NCI-H2029 treated with DMSO at 0.1 percent for 48 hours (cell line): ENCODE results near the gene CFAP77.
"Not testable (repeated sequence)": the region's sequence is repeated elsewhere in the genome, so short reads cannot be mapped to it uniquely, and the experiment has no call there.

Source experiments
- DNase-seq: peaks from one replicate; lab custom pipeline; 2025; lab: John Stamatoyannopoulos, UW

The CFAP77 gene

GRCh38 chr9:132409828-132410528, at the start of gene CFAP77:
Gene CFAP77 (plus strand): TSS chr9:132410211. CDS start chr9:132410272, 61 bp downstream.
- peak; percentile 41 for DNase-seq

- no peak for DNase-seq
These were observed 45.9 kb upstream of the CFAP77 start for GRCh38 chr9:132364068-132364467.

- no peak for DNase-seq
These were observed 44.0 kb upstream of the CFAP77 start for GRCh38 chr9:132365986-132366385.

- DNase-seq: no peak
These were observed 43.5 kb upstream of the CFAP77 start for GRCh38 chr9:132366481-132366880.

GRCh38 chr9:132367613-132368313, 42.2 kb upstream of the CFAP77 start:
- no peak for DNase-seq

- DNase-seq: no peak
These were observed 40.6 kb upstream of the CFAP77 start for GRCh38 chr9:132369421-132369820.

GRCh38 chr9:132370592-132370991, 39.4 kb upstream of the CFAP77 start:
- no peak for DNase-seq

- no peak for DNase-seq
These were observed 37.6 kb upstream of the CFAP77 start for GRCh38 chr9:132372177-132373095.

GRCh38 chr9:132377769-132378168, 32.2 kb upstream of the CFAP77 start:
- DNase-seq: not testable (repeated sequence)

- not testable (repeated sequence) for DNase-seq
These were observed 31.6 kb upstream of the CFAP77 start for GRCh38 chr9:132378416-132378815.

GRCh38 chr9:132381966-132382541, 28.0 kb upstream of the CFAP77 start:
- DNase-seq: no peak

GRCh38 chr9:132383462-132383883, 26.5 kb upstream of the CFAP77 start:
- DNase-seq: no peak

GRCh38 chr9:132384376-132384775, 25.6 kb upstream of the CFAP77 start:
- no peak for DNase-seq

- no peak for DNase-seq
These were observed 22.9 kb upstream of the CFAP77 start for GRCh38 chr9:132387133-132387532.

GRCh38 chr9:132390966-132391365, 19.0 kb upstream of the CFAP77 start:
- DNase-seq: no peak

- DNase-seq: no peak
These were observed 18.6 kb upstream of the CFAP77 start for GRCh38 chr9:132391449-132391848.

- no peak for DNase-seq
These were observed 14.5 kb upstream of the CFAP77 start for GRCh38 chr9:132395560-132395959.

GRCh38 chr9:132401824-132402223, 8.2 kb upstream of the CFAP77 start:
- no peak for DNase-seq

- DNase-seq: peak; percentile 7
These were observed 5.7 kb upstream of the CFAP77 start for GRCh38 chr9:132404228-132404881.

- peak; percentile 77 for DNase-seq
These were observed 3.4 kb upstream of the CFAP77 start, which contains the start of gene TTF1 for GRCh38 chr9:132406554-132407122. Gene TTF1 (minus strand): TSS chr9:132406840. CDS start chr9:132402821, 4,019 bp downstream.

- no peak for DNase-seq
These were observed 2.8 kb upstream of the CFAP77 start for GRCh38 chr9:132407196-132407595.
